HG03025 (cell line): Measurements from ENCODE around the gene NR4A2.
"Not testable (repeated sequence)": the region's sequence is repeated elsewhere in the genome, so short reads cannot be mapped to it uniquely, and the experiment has no call there.

Experiments used
- ATAC-seq: cut with Tn5 transposase; IDR thresholded peaks from one replicate; pipeline ENCODE4 v1.9.1; 2021; ENCODE audit warnings: mild to moderate bottlenecking, moderate library complexity; ENCODE audit not compliant: unreplicated experiment, low FRiP score

Gene NR4A2

DNA sequence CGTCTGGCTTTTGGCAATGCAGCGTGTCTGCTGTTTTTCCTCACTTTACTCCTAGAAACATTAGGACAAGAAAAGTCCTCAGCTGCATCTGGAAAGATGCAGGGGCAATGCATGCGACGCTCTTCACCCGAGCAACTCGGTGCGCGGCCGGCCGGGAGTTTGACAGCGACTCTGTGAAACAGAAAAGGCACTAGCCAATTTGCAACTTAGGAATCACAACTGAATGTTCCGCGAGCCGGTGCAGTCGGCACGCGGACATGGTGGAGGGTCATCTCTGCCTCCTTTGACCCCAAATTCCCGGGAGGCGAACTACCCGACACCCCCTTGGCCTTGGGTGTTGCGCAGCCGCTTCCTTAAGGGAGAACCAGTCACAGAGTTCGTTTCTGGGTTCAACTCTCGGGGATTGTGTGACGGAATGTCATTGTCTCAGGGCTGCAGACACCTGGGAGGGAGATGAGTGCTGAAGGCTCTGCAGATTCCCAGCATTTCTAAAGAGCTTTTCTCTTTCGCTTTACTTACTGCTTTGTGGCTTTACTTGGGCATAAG is 9.8 kb downstream of the NR4A2 start:
- no peak for ATAC-seq

DNA sequence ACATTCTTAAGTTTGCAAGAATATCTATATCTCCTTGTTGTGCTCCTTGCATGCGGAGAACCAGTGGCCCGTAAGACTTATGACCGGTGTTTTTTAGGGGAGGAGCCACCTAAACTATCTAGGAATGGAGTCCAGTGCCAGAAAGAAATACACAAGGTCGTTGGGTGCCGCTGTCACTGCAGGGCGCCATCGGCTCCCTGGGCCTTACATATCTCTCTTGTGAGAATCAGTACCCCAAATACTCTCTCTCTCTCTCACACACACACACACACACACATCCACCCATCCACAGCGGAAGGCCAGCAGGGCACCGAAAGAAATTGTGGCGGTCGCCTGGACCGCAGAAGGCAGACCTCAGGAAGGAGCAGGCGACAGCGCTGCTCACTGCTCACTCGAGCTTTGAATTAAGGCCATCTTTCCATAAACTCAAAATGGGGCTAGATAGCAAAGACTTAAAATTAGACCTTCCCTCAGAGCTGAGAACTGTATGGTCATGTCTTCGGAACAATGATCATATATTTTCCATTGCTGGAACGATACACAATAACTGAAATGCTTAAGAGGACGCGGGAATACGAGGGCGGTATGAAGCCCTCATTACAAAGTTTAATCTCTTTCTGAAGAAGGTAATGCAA is 10.4 kb downstream of the NR4A2 start:
- no peak for ATAC-seq

DNA sequence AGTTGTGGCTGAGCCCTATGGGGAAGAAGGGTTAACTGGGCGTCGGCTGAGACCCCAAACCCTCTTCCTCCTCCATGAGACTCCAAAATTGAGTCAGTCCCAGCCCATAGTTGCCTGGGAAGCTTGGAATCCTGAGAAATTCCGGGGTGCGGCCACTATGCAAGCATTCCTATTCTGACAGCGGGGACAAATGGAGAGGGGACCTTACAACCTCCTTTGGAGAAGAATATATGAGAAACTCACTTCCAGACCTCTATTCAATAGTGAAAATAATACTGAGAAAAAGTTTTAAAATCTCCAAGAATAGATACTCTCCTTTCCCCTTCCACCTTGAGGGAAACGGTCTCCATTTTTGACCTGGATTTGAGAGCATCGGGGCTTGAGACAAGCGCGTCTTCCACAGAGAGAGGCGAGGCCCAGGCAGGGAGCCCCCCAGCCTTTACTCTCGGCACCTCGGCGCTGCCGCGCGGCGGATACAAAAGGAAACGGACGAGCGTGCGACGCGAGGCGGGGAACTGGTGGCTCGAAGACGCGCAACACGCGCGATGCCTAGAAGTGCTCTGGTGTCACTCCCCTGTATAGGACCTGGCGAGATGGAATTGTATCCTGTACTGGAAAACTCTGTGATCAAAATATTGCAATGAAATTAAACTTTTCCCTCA is 11.1 kb downstream of the NR4A2 start:
- no peak for ATAC-seq

DNA sequence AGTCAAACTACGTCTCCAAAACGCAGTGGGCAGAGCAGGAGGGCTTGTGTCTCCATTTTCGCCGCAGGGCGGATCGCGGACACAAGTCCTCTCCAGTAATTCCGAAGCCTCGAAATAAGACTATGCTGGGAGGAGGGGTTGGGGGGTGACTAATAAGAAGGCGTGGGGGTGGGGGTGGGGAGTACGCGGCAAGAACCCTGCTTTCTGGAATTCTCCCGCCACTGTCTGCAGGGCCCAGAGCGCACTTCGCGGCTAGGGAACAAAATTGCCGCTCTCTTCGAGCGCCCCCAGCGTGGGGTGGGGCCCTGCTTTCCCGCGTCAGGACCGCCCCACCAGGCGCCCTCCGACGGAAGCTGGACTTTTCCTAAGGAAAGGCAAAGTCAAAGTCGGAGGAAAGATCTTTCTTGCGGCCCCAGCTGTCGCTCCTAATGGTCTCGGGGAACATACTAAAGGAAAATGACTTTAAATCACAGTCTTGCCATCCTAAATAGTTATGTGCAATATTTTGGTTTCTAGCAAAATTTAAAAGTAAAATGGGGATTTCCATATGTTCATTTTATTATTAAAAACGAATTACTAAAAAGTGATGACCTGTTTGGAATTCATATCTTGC is 11.9 kb downstream of the NR4A2 start:
- no peak for ATAC-seq

DNA sequence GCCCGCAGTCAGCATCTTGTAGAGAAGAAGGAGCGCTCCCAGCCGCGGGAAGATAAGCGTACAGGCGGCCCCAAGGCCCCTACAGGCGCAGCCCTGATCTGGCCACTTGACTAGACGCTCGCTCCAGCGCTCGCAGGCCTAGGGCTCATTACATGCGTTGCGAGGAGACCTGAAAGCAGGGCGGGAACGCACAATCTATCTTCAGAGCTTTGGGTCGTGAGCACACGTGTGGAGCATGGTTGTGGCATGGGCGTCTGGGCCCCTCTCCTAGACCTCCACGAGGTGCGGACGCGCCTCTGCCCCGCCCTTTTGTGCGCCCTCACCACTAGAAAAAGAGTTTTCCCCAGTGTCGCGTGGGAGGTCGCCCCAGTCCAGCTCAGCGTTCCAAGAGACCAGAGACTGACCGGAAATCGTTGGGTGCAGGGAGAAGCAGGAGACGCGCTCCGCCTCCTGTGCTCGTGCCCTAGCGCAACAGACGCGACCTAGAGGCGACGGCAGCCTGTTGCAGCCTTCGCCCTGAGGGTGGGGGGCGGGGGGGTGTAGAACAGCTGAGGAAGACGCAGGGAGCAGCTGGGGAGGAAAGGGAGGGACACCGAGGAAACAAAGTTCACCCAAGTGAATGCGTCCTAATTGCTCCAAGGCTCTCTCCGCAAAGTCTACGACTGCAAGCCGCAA is 12.6 kb downstream of the NR4A2 start:
- ATAC-seq, result no peak

DNA sequence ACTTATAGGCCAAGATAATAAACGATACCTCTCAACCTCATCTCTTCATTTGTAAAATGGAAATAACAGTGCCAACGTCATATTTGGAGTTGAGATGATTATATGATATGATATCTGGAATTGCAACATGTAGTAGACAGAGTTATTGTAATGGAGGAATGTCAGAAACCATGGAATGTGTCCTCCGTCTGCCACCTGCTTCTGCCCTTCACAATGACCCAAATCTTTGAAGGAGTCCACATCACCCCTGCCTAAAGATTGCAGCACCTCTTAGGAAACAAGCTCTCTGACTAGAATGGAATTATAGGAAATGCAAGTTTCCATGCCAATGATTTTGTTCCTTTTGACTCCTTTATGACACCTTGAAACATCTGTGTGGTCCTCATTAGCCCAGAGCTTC is 14.9 kb downstream of the NR4A2 start:
- ATAC-seq, result no peak

DNA sequence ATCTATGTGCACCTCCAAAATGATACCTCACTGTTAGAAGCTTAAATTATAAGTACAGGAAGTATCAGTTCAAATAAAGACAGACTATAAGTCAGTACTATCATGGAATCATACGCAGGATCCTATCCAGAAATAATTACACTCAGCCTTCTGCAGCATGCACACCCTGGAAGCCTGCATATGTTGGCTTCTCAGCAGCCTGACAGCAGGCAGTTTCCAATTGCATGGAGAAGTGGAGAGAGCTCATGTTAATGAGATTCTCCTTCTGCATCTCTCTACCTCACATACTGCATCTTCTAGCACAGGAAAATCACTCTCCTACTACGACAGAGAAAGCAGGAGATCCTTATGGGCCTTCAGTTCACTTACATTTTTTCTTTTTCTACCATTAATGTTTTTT is 20.5 kb downstream of the NR4A2 start:
- ATAC-seq, result no peak

DNA sequence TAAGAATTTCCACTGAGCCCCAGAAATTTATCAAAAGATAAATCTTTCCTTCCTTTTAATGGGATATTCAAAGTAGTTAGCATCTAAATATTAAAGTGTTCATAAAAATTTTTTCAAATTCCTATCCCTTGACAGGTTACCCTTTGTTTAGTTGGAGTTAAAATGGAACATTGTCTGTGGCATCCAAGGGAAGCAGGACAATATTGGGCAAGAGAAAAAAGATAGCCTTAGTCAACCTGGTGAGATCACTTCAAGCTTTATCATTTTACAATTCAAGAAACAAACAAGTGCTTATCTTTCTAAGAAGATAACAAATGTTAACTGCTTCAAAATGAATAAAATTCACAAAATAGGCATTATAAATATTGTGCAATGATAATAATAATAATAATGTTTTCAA is 21.7 kb downstream of the NR4A2 start:
- ATAC-seq, result no peak

DNA sequence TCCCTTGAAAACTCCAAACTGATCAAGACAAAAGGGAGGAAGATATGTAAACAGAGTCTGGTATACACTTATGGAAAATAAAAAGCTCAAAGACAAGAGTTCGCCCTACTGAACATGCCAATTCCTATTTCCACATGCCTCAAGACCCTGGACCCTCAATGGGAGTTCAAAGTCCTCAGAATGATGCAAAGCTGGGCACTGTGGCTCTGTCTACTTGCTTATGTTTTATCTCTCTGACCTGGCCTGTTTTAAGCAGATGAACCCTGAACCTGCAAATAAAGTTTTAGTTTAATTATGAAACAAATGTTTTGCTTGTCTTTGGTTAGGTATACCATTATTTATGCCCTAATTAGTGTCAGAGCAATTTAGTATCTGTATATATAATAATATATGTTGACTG is 22.6 kb downstream of the NR4A2 start:
- no peak for ATAC-seq

DNA sequence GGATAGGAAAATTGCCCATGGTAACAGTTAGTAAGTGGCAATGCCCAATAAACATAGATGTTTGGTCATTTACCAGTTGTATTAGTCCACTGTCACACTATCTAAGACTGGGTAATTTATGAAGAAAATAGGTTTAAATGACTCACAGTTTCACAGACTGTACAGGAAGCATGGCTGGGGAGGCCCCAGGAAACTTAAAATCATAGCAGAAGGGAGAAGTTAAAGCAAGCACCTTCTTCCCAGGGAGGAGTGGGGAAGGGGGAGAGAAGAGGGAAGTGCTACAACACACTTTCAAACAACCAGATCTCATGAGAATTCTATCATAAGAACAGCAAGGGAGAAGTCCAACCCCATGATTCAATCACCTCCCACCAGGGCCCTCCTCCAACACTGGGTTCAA is 23.4 kb downstream of the NR4A2 start:
- ATAC-seq, result no peak

DNA sequence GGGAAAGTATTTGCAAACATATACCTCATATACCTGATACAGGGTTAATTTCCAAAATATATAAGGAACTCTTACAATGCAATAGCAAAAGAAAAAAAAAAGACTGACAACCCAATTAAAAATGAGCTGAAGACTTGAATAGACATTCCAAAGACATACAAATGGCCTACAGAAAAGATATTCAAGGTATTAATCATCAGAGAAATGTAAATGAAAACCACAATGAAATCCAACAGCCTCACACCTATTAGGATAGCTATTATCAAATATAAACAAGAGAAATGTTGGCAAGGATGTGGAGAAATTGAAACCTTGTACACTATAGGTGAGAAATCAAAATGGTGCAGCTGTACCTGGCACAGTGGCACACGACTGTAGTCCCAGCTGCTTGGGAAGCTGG is 25.7 kb downstream of the NR4A2 start:
- no peak for ATAC-seq

DNA sequence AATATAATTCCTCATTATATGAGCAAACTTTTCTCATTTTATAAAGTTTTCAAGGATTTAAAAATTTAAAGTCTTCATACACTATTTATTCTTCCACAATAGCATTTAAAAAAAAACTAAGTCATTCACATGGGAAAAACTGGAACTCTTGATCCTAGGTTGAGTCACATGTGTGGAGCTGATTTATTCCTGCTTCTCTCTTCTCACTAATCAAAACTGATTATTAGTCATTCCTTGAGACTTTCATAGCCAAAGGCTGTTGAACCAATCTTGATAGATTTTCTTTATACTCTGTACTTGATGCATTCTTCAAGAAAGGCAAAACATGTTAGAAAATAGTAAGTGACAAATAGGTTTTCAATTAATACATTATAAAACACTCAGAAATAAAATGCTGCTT is 27.4 kb downstream of the NR4A2 start:
- no peak for ATAC-seq

DNA sequence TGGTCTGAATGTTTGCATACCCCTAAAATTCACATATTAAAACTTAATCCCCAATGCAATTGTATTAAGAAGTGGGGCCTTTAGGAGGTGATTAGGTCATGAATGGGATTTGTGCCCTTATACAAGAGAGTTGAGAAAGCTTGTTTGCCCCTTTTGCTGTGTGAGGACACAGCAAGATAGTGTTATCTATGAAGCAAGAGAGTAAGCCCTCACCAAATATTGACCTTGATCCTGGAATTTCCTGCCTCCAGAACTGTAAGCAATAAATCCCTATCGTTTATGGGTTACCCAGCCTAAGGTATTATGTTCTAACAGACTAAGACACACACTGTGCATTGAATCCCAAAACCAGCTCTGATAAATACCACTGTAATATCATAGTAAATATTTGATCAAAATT is 32.2 kb downstream of the NR4A2 start:
- no peak for ATAC-seq

DNA sequence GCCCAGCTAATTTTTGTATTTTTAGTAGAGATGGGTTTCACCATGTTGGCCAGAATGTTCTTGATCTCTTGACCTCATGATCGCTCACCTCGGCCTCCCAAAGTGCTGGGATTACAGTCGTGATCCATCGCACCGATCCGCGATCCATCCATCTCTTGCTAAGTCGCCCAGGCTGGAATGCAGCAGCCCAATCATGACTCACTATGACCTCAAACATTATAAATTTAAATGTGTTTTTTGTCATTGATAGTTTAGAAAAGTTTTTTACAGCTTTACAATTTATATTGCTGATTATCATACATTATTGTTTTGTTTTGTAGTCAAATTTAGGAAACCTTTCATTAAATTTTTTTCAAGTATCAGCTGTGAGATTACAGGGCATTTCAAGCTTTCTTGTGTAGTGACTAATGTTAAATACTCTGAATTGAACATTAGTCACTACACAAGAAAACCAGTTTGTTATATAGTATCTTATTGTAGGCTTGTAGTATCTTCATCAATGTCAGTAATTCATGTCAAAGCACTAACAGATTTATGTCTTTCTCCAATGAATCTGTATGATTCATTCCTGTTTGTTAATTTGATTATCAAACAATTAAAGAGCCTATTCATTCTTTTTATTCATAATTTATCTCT is 37.5 kb downstream of the NR4A2 start:
- ATAC-seq, result no peak

DNA sequence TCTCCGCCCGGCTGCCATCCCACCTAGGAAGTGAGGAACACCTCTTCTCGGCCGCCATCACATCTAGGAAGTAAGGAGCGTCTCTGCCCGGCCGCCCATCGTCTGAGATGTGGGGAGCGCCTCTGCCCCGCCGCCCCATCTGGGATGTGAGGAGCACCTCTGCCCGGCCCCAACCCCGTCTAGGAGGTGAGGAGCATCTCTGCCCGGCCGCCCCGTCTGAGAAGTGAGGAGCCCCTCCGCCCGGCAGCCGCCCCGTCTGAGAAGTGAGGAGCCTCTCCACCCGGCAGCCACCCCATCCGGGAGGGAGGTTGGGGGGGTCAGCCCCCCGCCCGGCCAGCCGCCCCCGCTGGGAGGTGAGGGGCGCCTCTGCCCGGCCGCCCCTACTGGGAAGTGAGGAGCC is 39.1 kb downstream of the NR4A2 start:
- not testable (repeated sequence) for ATAC-seq

DNA sequence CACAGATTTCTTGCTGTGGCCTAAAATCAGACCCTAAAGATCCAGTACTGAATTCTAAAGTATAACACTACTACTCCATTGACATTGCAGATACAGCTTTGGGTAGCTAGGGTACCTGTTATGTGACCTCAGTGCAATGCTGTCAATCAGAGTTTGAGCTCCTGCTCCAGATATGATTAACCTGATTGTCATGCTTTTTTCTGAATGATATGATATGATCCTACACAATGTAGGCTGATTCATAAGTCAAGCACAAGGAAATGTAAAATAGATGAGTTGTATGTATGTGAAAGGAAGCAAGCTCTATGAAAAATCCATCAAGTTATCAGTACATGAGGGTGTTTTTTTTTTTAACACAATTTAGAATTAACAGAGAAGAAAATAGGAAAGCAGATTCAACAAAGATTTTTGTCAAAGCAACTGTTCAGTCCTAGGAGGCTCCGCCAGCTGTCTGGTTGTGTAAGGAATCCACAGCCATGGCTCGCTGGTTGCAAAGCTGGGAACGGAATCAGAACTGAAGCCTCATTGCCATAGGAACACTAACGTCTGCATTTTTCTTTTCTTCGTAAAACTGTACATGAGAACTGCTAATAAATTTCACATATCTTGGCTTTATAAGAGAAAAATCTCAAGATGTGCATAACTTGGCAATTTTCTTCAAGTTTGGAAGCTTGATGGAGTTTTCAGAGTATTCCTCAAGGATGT is 52.9 kb downstream of the NR4A2 start:
- ATAC-seq, result no peak
